Measurements from ENCODE around the gene C10orf71. TPM values are rescaled to one million over a fixed set of nuclear protein-coding genes. Genes with fewer than 3 reads are reported as not detected.
A peak's percentile ranks its signal among the peaks of the same experiment; 100 is the strongest.

C10orf71 gene
- total and polyA plus RNA-seq, 2 of the 8 experiments (the other 6 are each of a cell fraction or from before 2014, with no cell fraction given), result not detected

GRCh38 chr10:49275896-49276295 is 23.1 kb upstream of the C10orf71 start:
- Histone ChIP-seq H3K4me3 (ENCODE audit: extremely low read depth in 1 of 4, insufficient read depth in 2 of 4, low read depth in 3 of 4, low read length in 4 of 4) (no peak overlapping the region), H3K9me3 (ENCODE audit: insufficient read depth in 2 of 2, low read depth in 1 of 2, low read length in 1 of 2) (no peaks in the 10 kb centered on the region), H3K36me3 (ENCODE audit: control insufficient read depth in 2 of 4, insufficient read depth in 4 of 4, low read length in 3 of 4) (no peaks in the 10 kb centered on the region), H4K91ac (replicated peaks; ENCODE audit: insufficient read length, low read length) (no peak overlapping the region), H2AK5ac (ENCODE audit: low read depth, low read length) (no peak overlapping the region), H3K27ac (ENCODE audit: low read depth, low read length) (no peak overlapping the region), H3K18ac (ENCODE audit: extremely low read depth, low read length) (no peak overlapping the region), H3K4me1 (replicated peaks in 1 of 4; ENCODE audit: control insufficient read depth in 3 of 4, insufficient read depth in 4 of 4, low read length in 3 of 4) (no peaks in the 10 kb centered on the region), H3K14ac (ENCODE audit: insufficient read length) (no peak overlapping the region), H3K23me2 (ENCODE audit: low read depth, low read length) (no peaks in the 10 kb centered on the region), H3K79me2 (ENCODE audit: control insufficient read depth in 1 of 2, insufficient read depth in 2 of 2, low read length in 2 of 2) (no peaks in the 10 kb centered on the region), H4K20me1 (replicated peaks in 1 of 2; ENCODE audit: control insufficient read depth in 1 of 2, insufficient read depth in 2 of 2, low read length in 2 of 2) (no peaks in the 10 kb centered on the region), H2BK5ac (ENCODE audit: low read depth, low read length) (no peak overlapping the region), H3K4me2 (ENCODE audit: insufficient read depth in 1 of 2, low read depth in 2 of 2, low read length in 2 of 2) (no peak overlapping the region), H3K79me1 (ENCODE audit: low read depth, low read length) (no peaks in the 10 kb centered on the region), H3K27me3 (replicated peaks in 1 of 4; ENCODE audit: control insufficient read depth in 3 of 4, extremely low read depth in 1 of 4, insufficient read depth in 3 of 4, low read length in 3 of 4) (no peaks in the 10 kb centered on the region), H4K8ac (ENCODE audit: extremely low read depth, insufficient read depth, low read length) (no peak overlapping the region), H2BK20ac (ENCODE audit: low read length) (no peak overlapping the region), H2BK15ac (ENCODE audit: low read length) (no peak overlapping the region), H4K5ac (ENCODE audit: insufficient read length, low read depth, low read length) (no peak overlapping the region), H3K56ac (replicated peaks; ENCODE audit: insufficient read length, low read depth, low read length) (no peak overlapping the region), H3K9ac (replicated peaks in 1 of 4; ENCODE audit: extremely low read depth in 1 of 4, low read depth in 3 of 4, low read length in 3 of 4) (no peak overlapping the region), H2BK12ac (ENCODE audit: low read depth, low read length) (no peak overlapping the region), H2BK120ac (replicated peaks; ENCODE audit: low read depth, low read length) (no peak overlapping the region), H3K4ac (replicated peaks; ENCODE audit: insufficient read length, low read depth, low read length) (no peak overlapping the region), H2AFZ (ENCODE audit: low read length) (no peak overlapping the region), H3K23ac (ENCODE audit: insufficient read length) (no peak overlapping the region)
- ChIA-PET POLR2A (ENCODE audit: partially characterized antibody) (no interaction called here), CTCF (ENCODE audit: partially characterized antibody) (interaction anchor here (0.9 to 1.5 kb wide), 3 partner anchors 11 to 119 kb away, joined by 3 to 5 read pairs (median 4); no protein-coding TSS in a partner anchor)
- no peak for FAIRE-seq
- peak in 1 of 2 experiments; percentile 20 for DNase-seq (ENCODE audit: low read depth in 1 of 2, low spot score in 2 of 2)
- TF ChIP-seq CBX5 (IDR thresholded peaks at IDR 0.05; ENCODE audit: low read depth, low read length) (no peak), TBP (IDR thresholded peaks at IDR 0.05; ENCODE audit: low read depth, low read length) (no peak), SP4 (IDR thresholded peaks at IDR 0.05; ENCODE audit: low read length) (no peak), KDM4A (IDR thresholded peaks at IDR 0.05; ENCODE audit: low read depth, low read length, severe bottlenecking) (no peak), FOSL1 (IDR thresholded peaks at IDR 0.05; ENCODE audit: insufficient read depth, low read depth, low read length) (no peak)
- 91% methylated on average over 4 of the region's 4 CpGs; no CpG with 5 or more reads in 1 of the 2 experiments for WGBS, 2 experiments (ENCODE audit: extremely low coverage in 1 of 2, insufficient coverage in 1 of 2, insufficient read length in 1 of 2, insufficient replicate concordance in 2 of 2, low coverage in 1 of 2, low lambda C conversion rate in 2 of 2, missing lambda C conversion rate in 1 of 2)
